Measurements from ENCODE around the gene PLXNA4. TPM values are rescaled to one million over a fixed set of nuclear protein-coding genes. Genes with fewer than 3 reads are reported as not detected.

Gene PLXNA4
- total RNA-seq, 1 donor from 2014 or later = 3.3 TPM

DNA sequence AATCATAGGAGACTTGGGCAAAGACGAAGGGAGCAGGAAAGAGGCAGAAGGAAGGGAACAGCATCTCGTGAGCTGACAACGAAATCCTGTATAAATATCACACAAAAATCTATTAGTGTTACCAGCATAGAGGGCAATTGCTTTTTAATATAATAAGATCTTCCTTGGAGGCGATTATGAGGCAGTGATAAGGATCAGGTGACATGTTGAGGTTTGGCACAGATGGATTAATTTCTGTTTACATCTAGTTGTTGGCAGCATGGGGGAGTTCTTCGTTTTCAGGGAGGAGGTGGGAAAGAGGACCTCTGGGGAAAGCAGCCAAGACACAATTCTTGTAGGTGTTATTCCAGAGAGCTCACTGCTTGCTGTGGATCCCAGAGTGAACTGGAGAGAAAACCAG, 163.8 kb downstream of the PLXNA4 start:
- Histone ChIP-seq H3K27me3 (ENCODE audit: insufficient read depth, low read length) (peaks cover 4% of the 10 kb centered on the region), H3K79me2 (ENCODE audit: insufficient read depth, low read length) (no peaks in the 10 kb centered on the region), H2AFZ (ENCODE audit: low read depth, low read length) (no peak overlapping the region), H3K9ac (ENCODE audit: low read length) (no peak overlapping the region), H3K4me3 (ENCODE audit: insufficient read depth, low read depth, low read length) (no peak overlapping the region), H3K9me3 (ENCODE audit: insufficient read depth, low read depth, low read length) (no peaks in the 10 kb centered on the region), H4K20me1 (ENCODE audit: insufficient read depth, low read length) (no peaks in the 10 kb centered on the region), H3K4me1 (ENCODE audit: insufficient read depth, low read length) (peaks cover 4% of the 10 kb centered on the region), H3K27ac (ENCODE audit: low read depth, low read length) (no peak overlapping the region), H3K36me3 (ENCODE audit: insufficient read depth, low read length) (no peaks in the 10 kb centered on the region), H3K4me2 (ENCODE audit: low read length) (no peak overlapping the region)
- Mint-ChIP-seq H3K36me3 (ENCODE audit: low read depth, unreplicated experiment) (no peaks in the 10 kb centered on the region), H3K4me1 (ENCODE audit: low read depth, unreplicated experiment) (no peaks in the 10 kb centered on the region), H3K4me3 (ENCODE audit: unreplicated experiment) (no peak overlapping the region), H3K27me3 (ENCODE audit: low read depth, unreplicated experiment) (peaks cover 53% of the 10 kb centered on the region), H3K9me3 (ENCODE audit: unreplicated experiment) (peaks cover 2% of the 10 kb centered on the region), H3K27ac (ENCODE audit: unreplicated experiment) (no peak overlapping the region)
- TF ChIP-seq, protein P1, sequence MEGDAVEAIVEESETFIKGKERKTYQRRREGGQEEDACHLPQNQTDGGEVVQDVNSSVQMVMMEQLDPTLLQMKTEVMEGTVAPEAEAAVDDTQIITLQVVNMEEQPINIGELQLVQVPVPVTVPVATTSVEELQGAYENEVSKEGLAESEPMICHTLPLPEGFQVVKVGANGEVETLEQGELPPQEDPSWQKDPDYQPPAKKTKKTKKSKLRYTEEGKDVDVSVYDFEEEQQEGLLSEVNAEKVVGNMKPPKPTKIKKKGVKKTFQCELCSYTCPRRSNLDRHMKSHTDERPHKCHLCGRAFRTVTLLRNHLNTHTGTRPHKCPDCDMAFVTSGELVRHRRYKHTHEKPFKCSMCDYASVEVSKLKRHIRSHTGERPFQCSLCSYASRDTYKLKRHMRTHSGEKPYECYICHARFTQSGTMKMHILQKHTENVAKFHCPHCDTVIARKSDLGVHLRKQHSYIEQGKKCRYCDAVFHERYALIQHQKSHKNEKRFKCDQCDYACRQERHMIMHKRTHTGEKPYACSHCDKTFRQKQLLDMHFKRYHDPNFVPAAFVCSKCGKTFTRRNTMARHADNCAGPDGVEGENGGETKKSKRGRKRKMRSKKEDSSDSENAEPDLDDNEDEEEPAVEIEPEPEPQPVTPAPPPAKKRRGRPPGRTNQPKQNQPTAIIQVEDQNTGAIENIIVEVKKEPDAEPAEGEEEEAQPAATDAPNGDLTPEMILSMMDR (IDR thresholded peaks at IDR 0.05; ENCODE audit: insufficient read depth, low read depth, low read length) = no peak
- no peak for TF ChIP-seq EZH2 (IDR thresholded peaks at IDR 0.05; ENCODE audit: insufficient read depth, low read length)
- FAIRE-seq (no peak), DNase-seq (ENCODE audit: low read depth) (no peak)

DNA sequence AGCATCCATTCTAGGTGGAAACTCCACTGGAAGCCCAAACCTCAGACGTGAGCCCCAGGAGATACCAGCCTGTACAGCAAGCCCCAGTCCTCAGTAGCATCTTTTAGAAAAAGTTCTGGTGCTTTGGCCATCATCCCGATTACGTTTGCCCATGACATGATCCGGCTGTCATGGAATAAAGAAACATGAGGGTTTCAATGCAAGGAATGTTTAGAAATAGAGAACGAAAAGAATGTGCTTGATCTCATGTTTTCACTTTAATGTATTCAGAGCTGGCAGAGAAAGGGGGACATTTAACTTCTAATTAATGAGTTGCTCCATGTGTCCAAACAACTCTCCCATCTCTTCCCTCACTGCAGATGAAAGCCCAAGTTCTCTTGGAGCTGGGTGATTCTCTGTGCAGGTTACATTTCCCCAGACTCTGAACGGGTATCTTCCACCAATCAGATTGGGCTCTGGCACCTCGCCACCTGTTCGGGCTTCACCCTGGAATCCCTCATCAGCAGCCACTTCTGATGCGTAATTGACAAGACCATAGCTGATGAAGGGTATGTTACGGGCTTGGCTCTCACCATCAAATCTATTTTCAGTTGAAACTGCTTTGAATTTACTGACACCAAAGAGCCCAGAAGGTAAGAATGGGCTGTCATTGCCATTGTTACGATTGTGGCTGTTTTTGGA, 165.3 kb downstream of the PLXNA4 start:
- H3K4me3 Mint-ChIP-seq (ENCODE audit: unreplicated experiment) = no peak overlapping the region
- Histone ChIP-seq H4K20me1 (ENCODE audit: insufficient read depth, low read length) (no peaks in the 10 kb centered on the region), H3K4me1 (ENCODE audit: insufficient read depth, low read length) (peaks cover 11% of the 10 kb centered on the region), H3K9me3 (ENCODE audit: insufficient read depth, low read depth, low read length) (no peaks in the 10 kb centered on the region), H3K4me3 (ENCODE audit: insufficient read depth, low read depth, low read length) (no peak overlapping the region), H3K36me3 (ENCODE audit: insufficient read depth, low read length) (no peaks in the 10 kb centered on the region), H3K4me2 (ENCODE audit: low read length) (no peak overlapping the region), H3K27ac (ENCODE audit: low read depth, low read length) (no peak overlapping the region), H3K9ac (ENCODE audit: low read length) (no peak overlapping the region), H2AFZ (ENCODE audit: low read depth, low read length) (no peak overlapping the region), H3K27me3 (ENCODE audit: insufficient read depth, low read length) (peaks cover 4% of the 10 kb centered on the region), H3K79me2 (ENCODE audit: insufficient read depth, low read length) (no peaks in the 10 kb centered on the region)
- H3K4me1 Mint-ChIP-seq (ENCODE audit: low read depth, unreplicated experiment) = peaks cover 4% of the 10 kb centered on the region
- DNase-seq (ENCODE audit: low read depth) (no peak), FAIRE-seq (no peak)
- no peak overlapping the region for H3K27ac Mint-ChIP-seq (ENCODE audit: unreplicated experiment)
- H3K9me3 Mint-ChIP-seq (ENCODE audit: unreplicated experiment) = peaks cover 2% of the 10 kb centered on the region
- peaks cover 45% of the 10 kb centered on the region for H3K27me3 Mint-ChIP-seq (ENCODE audit: low read depth, unreplicated experiment)
- no peaks in the 10 kb centered on the region for H3K36me3 Mint-ChIP-seq (ENCODE audit: low read depth, unreplicated experiment)
- TF ChIP-seq EZH2 (IDR thresholded peaks at IDR 0.05; ENCODE audit: insufficient read depth, low read length) = no peak
- TF ChIP-seq, protein P1 (IDR thresholded peaks at IDR 0.05; ENCODE audit: insufficient read depth, low read depth, low read length) = no peak

DNA sequence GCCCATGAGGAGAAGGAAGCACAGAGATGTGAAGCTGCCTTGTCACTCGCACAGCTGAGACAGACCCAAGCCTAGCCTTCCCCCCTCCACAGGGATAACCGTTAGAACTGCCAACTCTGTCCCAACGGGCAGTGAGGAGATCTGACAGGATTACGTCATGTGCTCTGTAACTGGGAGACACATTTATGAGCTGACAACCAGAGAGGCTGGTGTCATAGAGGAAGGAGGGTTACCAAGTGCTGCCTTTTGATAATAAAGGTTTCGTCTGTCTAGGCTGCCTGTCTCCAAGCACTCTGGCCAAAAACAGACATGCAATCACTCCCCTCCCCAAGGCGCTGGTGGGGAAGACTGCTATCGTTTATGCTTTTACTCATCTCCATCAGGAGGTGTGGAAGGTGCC, 165.9 kb downstream of the PLXNA4 start:
- no peak for TF ChIP-seq EZH2 (IDR thresholded peaks at IDR 0.05; ENCODE audit: insufficient read depth, low read length)
- TF ChIP-seq, protein P1 (IDR thresholded peaks at IDR 0.05; ENCODE audit: insufficient read depth, low read depth, low read length) = no peak
- peaks cover 8% of the 10 kb centered on the region for H3K4me1 Mint-ChIP-seq (ENCODE audit: low read depth, unreplicated experiment)

More for the DNA sequence above, 165.9 kb downstream of the PLXNA4 start:
- H3K4me2 ChIP-seq (ENCODE audit: low read length) = no peak overlapping the region
- H4K20me1 ChIP-seq (ENCODE audit: insufficient read depth, low read length) = no peaks in the 10 kb centered on the region
- H3K9me3 ChIP-seq (ENCODE audit: insufficient read depth, low read depth, low read length) = no peaks in the 10 kb centered on the region
- Mint-ChIP-seq H3K9me3 (ENCODE audit: unreplicated experiment) (peaks cover 2% of the 10 kb centered on the region), H3K27ac (ENCODE audit: unreplicated experiment) (no peak overlapping the region), H3K36me3 (ENCODE audit: low read depth, unreplicated experiment) (no peaks in the 10 kb centered on the region), H3K27me3 (ENCODE audit: low read depth, unreplicated experiment) (peaks cover 44% of the 10 kb centered on the region), H3K4me3 (ENCODE audit: unreplicated experiment) (no peak overlapping the region)
- no peaks in the 10 kb centered on the region for H3K36me3 ChIP-seq (ENCODE audit: insufficient read depth, low read length)
- no peak overlapping the region for H3K27ac ChIP-seq (ENCODE audit: low read depth, low read length)
- no peak overlapping the region for H3K9ac ChIP-seq (ENCODE audit: low read length)
- no peak overlapping the region for H3K4me3 ChIP-seq (ENCODE audit: insufficient read depth, low read depth, low read length)
- DNase-seq (ENCODE audit: low read depth) = no peak
- FAIRE-seq = no peak
- H3K79me2 ChIP-seq (ENCODE audit: insufficient read depth, low read length) = no peaks in the 10 kb centered on the region
- no peak overlapping the region for H2AFZ ChIP-seq (ENCODE audit: low read depth, low read length)
- H3K27me3 ChIP-seq (ENCODE audit: insufficient read depth, low read length) = peaks cover 4% of the 10 kb centered on the region
- H3K4me1 ChIP-seq (ENCODE audit: insufficient read depth, low read length) = peaks cover 16% of the 10 kb centered on the region

All from astrocyte (in vitro differentiated cells and primary cell).